K562 (cell line): ENCODE data around the gene SLX4IP.

ENCODE experiments used
- USF2 ChIP-seq: sonication (generic); formaldehyde crosslinking; IDR thresholded peaks from 2 replicates; pipeline ENCODE4 v1.5.0; 2020; ENCODE audit warnings: missing genetic modification reagents
- YY1 ChIP-seq, 3 experiments: IDR thresholded peaks; 2 replicates each; pipeline ENCODE4 v1.6.1; 2011; ENCODE audit warnings: low read length in 2 of 3, mild to moderate bottlenecking in 2 of 3, moderate library complexity in 2 of 3, borderline replicate concordance in 1 of 3, control low read depth in 1 of 3, low read depth in 1 of 3; ENCODE audit not compliant: insufficient read depth in 3 of 3, insufficient replicate concordance in 2 of 3, control insufficient read depth in 1 of 3, insufficient read length in 1 of 3; ENCODE audit errors: extremely low read depth in 1 of 3
- ZKSCAN1 ChIP-seq: fragments of 150-350 bp; IDR thresholded peaks from 2 replicates; pipeline ENCODE4 v1.6.1; 2016; ENCODE audit warnings: low read depth, low read length
- TF ChIP-seq, protein P1 (sequence below), 3 experiments: IDR thresholded peaks in 2 of 3; conservative IDR thresholded peaks in 1 of 3; 2 replicates each; pipeline ENCODE4 v1.5.1; 2011 to 2012; ENCODE audit warnings: low read length in 3 of 3, mild to moderate bottlenecking in 3 of 3, control low read depth in 2 of 3, improper control_type of control experiment in 1 of 3, inconsistent platforms in 1 of 3, low read depth in 1 of 3, mixed read lengths in 1 of 3, moderate library complexity in 1 of 3; ENCODE audit not compliant: insufficient read depth in 2 of 3

- TF ChIP-seq USF2 (CRISPR knock-in tag) (no peak), YY1 (IDR thresholded peaks at IDR 0.05; ENCODE audit: borderline replicate concordance in 1 of 3, control insufficient read depth in 1 of 3, extremely low read depth in 1 of 3, insufficient read depth in 3 of 3, insufficient read length in 1 of 3, insufficient replicate concordance in 2 of 3, low read depth in 1 of 3, low read length in 2 of 3) (no peak), ZKSCAN1 (no peak)
- TF ChIP-seq, protein P1, sequence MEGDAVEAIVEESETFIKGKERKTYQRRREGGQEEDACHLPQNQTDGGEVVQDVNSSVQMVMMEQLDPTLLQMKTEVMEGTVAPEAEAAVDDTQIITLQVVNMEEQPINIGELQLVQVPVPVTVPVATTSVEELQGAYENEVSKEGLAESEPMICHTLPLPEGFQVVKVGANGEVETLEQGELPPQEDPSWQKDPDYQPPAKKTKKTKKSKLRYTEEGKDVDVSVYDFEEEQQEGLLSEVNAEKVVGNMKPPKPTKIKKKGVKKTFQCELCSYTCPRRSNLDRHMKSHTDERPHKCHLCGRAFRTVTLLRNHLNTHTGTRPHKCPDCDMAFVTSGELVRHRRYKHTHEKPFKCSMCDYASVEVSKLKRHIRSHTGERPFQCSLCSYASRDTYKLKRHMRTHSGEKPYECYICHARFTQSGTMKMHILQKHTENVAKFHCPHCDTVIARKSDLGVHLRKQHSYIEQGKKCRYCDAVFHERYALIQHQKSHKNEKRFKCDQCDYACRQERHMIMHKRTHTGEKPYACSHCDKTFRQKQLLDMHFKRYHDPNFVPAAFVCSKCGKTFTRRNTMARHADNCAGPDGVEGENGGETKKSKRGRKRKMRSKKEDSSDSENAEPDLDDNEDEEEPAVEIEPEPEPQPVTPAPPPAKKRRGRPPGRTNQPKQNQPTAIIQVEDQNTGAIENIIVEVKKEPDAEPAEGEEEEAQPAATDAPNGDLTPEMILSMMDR (IDR thresholded peaks at IDR 0.05 in 2 of 3, conservative IDR thresholded peaks at IDR 0.05 in 1 of 3; ENCODE audit: insufficient read depth in 2 of 3, low read depth in 1 of 3, low read length in 3 of 3), result peak; percentile 50 to 66 (median 62); a peak in 5 of 6 replicates
These were observed 118.3 kb downstream of the SLX4IP start for GRCh38 chr20:10553326-10553984.
